GM12801 (cell line): ENCODE measurements around the gene DSPP.

ENCODE experiments used
- TF ChIP-seq, protein P1 (sequence below): IDR thresholded peaks from one replicate; pipeline ENCODE4 v1.5.1; 2011; ENCODE audit warnings: control low read depth; ENCODE audit not compliant: insufficient read length; ENCODE audit errors: extremely low read depth

DSPP gene

DNA sequence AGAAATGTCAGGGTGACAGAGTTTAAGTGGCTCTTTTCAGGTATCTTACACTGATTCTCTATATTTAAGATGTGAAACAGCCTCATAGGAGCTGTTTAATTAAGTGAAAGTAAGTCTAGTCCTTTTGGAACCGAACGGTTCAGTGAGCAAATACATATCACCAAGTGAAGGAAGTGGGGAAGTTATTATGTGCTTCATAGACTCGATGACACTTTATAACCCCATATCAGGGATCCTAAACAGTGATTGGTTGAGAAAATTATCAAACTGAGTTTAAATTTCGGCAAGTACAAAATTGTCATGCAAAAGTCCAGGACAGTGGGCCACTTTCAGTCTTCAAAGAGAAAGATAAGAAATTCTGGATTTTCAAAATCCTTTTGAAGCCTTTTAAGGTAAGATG lies at the start of gene DSPP:
DSPP (plus strand) TSS at position 301 of the 400 bp plus-strand sequence. CDS start 2,380 bp downstream, outside the sequence.
- TF ChIP-seq, protein P1, sequence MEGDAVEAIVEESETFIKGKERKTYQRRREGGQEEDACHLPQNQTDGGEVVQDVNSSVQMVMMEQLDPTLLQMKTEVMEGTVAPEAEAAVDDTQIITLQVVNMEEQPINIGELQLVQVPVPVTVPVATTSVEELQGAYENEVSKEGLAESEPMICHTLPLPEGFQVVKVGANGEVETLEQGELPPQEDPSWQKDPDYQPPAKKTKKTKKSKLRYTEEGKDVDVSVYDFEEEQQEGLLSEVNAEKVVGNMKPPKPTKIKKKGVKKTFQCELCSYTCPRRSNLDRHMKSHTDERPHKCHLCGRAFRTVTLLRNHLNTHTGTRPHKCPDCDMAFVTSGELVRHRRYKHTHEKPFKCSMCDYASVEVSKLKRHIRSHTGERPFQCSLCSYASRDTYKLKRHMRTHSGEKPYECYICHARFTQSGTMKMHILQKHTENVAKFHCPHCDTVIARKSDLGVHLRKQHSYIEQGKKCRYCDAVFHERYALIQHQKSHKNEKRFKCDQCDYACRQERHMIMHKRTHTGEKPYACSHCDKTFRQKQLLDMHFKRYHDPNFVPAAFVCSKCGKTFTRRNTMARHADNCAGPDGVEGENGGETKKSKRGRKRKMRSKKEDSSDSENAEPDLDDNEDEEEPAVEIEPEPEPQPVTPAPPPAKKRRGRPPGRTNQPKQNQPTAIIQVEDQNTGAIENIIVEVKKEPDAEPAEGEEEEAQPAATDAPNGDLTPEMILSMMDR, result no peak

DNA sequence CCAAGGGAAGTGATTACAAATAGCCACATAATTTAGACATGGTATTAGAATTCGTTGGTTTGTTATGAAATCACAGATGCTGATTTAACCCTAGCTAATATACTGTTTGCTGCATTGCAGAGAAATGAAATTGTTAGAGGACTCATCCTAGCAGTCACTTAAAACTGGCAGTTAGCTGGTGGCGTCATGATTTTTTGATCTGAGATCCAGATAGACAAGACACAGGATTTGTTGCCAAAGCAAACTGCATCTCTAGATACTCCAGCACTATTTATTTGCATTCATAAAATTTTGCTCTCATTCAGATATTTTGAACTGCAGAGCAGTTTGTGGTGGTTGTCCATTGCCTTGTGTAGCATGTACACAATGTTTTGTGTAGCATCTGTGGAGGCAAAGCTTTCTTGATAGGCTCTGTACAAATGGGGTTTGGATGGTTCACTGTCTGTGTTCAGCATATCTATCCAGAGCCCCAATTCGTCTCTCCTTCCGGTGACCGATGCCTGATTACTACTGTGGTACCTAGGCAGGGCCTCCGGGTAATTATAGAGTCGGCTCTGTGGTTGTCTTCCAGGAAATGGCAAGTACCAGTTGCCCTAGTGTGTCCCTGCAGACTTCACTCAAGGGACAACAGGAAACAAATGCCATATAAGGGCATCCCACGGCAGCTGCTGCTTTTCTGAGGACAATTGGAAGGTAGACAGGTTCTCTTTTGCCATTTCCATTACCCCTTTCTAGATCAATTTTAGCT lies 49.1 kb upstream of the DSPP start:
- TF ChIP-seq, protein P1, result no peak

DNA sequence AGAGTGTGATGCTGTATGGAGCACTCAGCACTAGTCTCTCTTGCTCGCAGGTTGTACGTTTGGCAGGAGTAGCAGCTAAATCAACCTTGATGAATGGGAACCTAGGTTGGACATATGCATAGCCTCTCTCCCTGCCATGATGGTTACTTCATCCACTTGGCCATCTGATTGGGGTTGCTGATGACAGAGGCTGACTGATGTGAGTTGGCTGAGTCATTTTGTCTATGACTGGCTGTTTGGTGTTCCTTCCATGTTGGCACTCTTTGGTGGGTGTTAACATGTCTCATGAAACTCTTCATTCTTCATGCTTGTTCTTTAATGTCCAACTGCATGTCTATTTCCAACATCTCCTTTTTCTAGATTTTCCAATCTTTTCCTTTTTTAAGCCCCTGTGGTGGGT lies 47.5 kb upstream of the DSPP start:
- TF ChIP-seq, protein P1, result no peak

DNA sequence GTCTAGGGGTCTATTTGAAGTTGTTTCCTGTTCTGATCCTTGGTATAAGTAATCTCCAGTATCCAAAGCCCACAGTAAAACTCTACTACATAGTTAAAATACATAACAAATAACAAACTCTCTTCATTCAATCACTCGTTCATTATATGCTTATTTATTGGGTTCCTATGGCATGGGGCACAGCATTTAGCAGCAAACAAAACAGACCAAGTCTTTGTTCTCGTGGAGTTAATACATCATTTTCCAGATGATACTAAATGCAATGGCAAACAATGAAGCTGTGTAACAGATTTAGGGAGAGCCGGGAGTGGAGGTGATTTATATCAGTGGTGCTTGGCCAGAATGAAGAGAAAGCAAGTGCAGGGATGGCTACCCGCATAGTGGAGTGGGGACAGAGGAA lies 42.6 kb upstream of the DSPP start:
- TF ChIP-seq, protein P1, result no peak

DNA sequence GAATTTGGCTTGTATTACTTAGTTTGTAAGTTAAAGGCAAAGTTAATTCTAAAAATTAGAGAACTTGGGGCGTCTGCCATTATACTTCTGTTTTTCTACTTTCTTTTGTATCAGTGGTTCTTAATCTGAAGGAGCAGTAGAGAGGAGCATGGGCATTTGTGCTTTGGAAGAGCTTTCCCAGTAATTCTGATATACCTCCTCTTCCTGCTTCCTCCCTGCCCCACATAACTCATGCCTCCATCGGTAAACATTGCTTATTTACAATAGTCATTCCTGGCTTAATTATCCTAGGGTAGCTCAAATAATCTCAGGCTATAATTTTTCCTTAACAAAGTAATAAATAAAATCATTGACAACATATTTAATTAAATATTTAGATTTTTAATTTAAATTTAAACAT lies 42.1 kb upstream of the DSPP start:
- TF ChIP-seq, protein P1, result no peak

DNA sequence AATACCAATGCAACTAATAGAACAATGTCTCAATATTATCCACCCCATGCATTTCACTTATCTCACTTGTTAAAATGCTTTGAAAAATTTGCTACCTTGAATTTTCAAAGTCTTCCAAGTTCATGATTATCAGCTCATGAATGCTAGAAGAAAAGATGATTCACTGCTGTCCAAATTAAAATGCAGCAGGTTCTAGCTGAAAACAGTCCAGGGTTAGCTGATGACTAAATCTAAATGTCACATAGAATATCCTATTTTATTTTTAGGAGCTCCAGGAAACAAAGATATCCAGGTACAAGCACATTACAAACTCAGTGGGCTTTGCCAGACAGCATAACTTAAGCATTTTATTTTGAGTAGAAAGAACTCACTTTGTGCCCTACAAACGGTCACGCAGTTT lies 41.1 kb upstream of the DSPP start:
- TF ChIP-seq, protein P1, result no peak

DNA sequence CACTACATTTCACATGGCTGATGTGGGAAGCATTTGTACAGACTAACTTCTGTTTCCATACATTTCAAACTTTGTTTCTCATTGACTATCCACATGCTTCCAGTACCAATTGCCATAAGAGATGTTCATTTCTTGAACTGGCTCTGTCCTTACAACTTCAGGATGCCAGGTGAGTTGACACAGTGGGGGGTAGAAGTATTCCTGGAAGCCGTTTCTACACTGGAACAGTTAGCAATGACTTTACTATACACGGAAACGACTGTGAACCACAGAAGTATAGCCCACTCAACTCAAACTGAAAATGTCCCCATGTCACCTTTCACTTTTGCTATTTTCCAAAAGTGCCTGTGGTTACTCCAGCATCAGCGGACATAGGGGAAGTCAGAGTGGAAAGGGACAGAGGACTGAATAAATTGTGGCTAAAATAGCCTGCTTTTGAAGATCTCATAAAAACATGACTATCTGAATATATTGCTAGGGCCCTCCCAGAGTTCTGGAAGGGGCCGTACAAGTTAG lies 38.0 kb upstream of the DSPP start:
- TF ChIP-seq, protein P1, result no peak
